ENCODE data around the gene CKMT2. TPM values are rescaled to one million over a fixed set of nuclear protein-coding genes. Genes with fewer than 3 reads are reported as not detected.
A peak's percentile ranks its signal among the peaks of the same experiment; 100 is the strongest.

CKMT2 gene
- total and polyA plus RNA-seq, 2 of the 4 experiments (the other 2 are of a cell fraction), result 0.21 to 0.36 TPM

DNA sequence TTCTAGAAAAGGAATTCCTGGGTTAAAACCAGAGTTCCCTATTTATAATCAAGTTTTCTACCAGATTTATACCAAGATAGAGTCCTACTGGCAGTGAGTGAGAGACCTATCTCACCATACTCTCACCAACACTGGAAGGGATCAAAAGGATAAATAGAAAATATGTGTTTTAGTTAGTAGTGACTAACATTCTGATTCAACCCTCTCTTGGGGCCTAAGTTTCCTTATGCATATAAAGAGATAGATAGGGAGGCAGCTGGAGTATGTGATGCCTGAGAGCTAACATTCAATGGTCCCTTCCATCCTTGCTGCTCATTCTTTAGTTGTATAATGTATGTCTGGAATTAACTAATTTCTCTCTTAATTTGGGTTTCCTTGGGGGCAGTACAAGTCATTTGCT is 32.0 kb downstream of the CKMT2 start:
- no peak overlapping the region for H2AK5ac ChIP-seq (ENCODE audit: low read depth, low read length)
- dilution Hi-C loops (cut with HindIII; ENCODE audit: low sequenced_read_pairs, unreplicated experiment), result no loop called here
- no peak overlapping the region for H4K5ac ChIP-seq (ENCODE audit: low read depth, low read length)
- H3K9me3 ChIP-seq (ENCODE audit: control insufficient read depth, insufficient read depth, low read length), result no peaks in the 10 kb centered on the region
- H4K8ac ChIP-seq (ENCODE audit: low read depth in 2 of 2, low read length in 2 of 2), result no peak overlapping the region
- intact Hi-C loops (cut with micrococcal nuclease), result no loop called here
- H3K79me1 ChIP-seq (ENCODE audit: low read depth in 1 of 2, low read length in 2 of 2), result peaks cover 22 to 29% of the 10 kb centered on the region in 2 experiments
- no peak overlapping the region for H3K9ac ChIP-seq (ENCODE audit: low read depth, low read length)
- no peak overlapping the region for H2BK20ac ChIP-seq (ENCODE audit: low read depth, low read length)
- ATAC-seq (ENCODE audit: low read depth), result peak; percentile 82
- no peak overlapping the region for H3K4me2 ChIP-seq (ENCODE audit: low read depth, low read length)
- H4K20me1 ChIP-seq (ENCODE audit: insufficient read depth, low read length), result no peaks in the 10 kb centered on the region
- H2BK120ac ChIP-seq (ENCODE audit: low read depth, low read length), result no peak overlapping the region
- H3K27ac ChIP-seq (ENCODE audit: insufficient read depth, low read length), result no peak overlapping the region
- ChIA-PET POLR2A (ENCODE audit: unreplicated experiment) (no interaction called here), CTCF (no interaction called here)
- BruUV-seq (replicated peaks), result no TSS peak
- H3K36me3 ChIP-seq (ENCODE audit: control insufficient read depth, insufficient read depth, low read length), result no peaks in the 10 kb centered on the region
- H3K18ac ChIP-seq (ENCODE audit: low read depth, low read length), result no peak overlapping the region
- no peak overlapping the region for H3K14ac ChIP-seq (replicated peaks; ENCODE audit: low read depth, low read length)
- no peak overlapping the region for H2BK15ac ChIP-seq (ENCODE audit: low read depth, low read length)
- DNase-seq, result peak; percentile 66
- H2AFZ ChIP-seq (replicated peaks; ENCODE audit: low read length, poor library complexity), result no peak overlapping the region
- H3K4me3 ChIP-seq (ENCODE audit: insufficient read depth, low read depth, low read length), result no peak overlapping the region
- H3K9me1 ChIP-seq (ENCODE audit: insufficient read depth, low read length), result peaks cover 4% of the 10 kb centered on the region; the same call in 1 of the 2 replicates
- TF ChIP-seq RCOR1 (IDR thresholded peaks at IDR 0.05; ENCODE audit: insufficient replicate concordance, low read length), result no peak
- H3K27me3 ChIP-seq (ENCODE audit: control insufficient read depth, insufficient read depth, low read length), result no peaks in the 10 kb centered on the region
- in situ Hi-C loops (cut with MboI; ENCODE audit: low sequenced_read_pairs), result no loop called here
- H3K4me1 ChIP-seq (ENCODE audit: control insufficient read depth, insufficient read depth, low read length), result peaks cover 8% of the 10 kb centered on the region
- H3K56ac ChIP-seq (ENCODE audit: extremely low read depth, insufficient read depth, low read length), result no peak overlapping the region
- no peak overlapping the region for H2AK9ac ChIP-seq (replicated peaks; ENCODE audit: low read depth, low read length, poor library complexity)
- H3K23ac ChIP-seq (ENCODE audit: low read depth, low read length), result no peak overlapping the region
- no peak overlapping the region for H2BK5ac ChIP-seq (ENCODE audit: low read depth, low read length, poor library complexity, severe bottlenecking)
- H4K91ac ChIP-seq (ENCODE audit: insufficient read depth, low read depth, low read length), result no peak overlapping the region
- no peak overlapping the region for H3K4ac ChIP-seq (ENCODE audit: low read depth, low read length)

Measured in IMR-90 (cell line).